ENCODE measurements around the gene GADL1. TPM values are rescaled to one million over a fixed set of nuclear protein-coding genes. Genes with fewer than 3 reads are reported as not detected.
A peak's percentile ranks its signal among the peaks of the same experiment; 100 is the strongest.

Gene GADL1
- total and polyA plus RNA-seq, 2 donors from 2014 or later = 0.22 to 0.54 TPM

DNA sequence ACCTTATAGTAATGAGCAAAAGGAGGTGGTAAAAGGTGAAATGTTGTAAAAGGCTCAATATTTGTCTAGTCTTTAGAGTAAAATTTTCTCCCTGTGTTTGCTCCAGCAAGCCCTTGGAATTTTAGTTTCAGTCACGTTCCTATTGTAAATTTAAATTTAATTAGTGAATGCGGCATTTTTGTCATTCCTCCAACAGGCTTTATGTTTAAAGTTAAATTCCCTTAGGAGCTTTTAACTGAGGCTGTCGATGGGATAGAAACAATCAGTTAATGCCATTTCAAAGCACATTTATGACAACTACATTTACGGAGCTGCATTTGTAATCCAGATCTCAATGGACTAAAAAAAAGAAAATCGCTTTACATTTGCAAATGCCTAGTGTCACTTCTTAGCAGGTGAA lies 868 bp upstream of the GADL1 start:
- intact Hi-C loops (cut with DNase I) = no loop called here
- FAIRE-seq = no peak
- TF ChIP-seq, protein P1, sequence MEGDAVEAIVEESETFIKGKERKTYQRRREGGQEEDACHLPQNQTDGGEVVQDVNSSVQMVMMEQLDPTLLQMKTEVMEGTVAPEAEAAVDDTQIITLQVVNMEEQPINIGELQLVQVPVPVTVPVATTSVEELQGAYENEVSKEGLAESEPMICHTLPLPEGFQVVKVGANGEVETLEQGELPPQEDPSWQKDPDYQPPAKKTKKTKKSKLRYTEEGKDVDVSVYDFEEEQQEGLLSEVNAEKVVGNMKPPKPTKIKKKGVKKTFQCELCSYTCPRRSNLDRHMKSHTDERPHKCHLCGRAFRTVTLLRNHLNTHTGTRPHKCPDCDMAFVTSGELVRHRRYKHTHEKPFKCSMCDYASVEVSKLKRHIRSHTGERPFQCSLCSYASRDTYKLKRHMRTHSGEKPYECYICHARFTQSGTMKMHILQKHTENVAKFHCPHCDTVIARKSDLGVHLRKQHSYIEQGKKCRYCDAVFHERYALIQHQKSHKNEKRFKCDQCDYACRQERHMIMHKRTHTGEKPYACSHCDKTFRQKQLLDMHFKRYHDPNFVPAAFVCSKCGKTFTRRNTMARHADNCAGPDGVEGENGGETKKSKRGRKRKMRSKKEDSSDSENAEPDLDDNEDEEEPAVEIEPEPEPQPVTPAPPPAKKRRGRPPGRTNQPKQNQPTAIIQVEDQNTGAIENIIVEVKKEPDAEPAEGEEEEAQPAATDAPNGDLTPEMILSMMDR (IDR thresholded peaks at IDR 0.05; ENCODE audit: borderline replicate concordance, extremely low read depth, insufficient read depth) = no peak
- Histone ChIP-seq H3K27ac (ENCODE audit: low read depth in 2 of 2, low read length in 2 of 2) (no peak overlapping the region), H3K4me1 (ENCODE audit: control insufficient read depth in 2 of 3, insufficient read depth in 2 of 3, low read depth in 1 of 3, low read length in 3 of 3) (peaks cover 0 to 2% (median 0%) of the 10 kb centered on the region in 3 donors), H3K36me3 (ENCODE audit: control insufficient read depth in 2 of 3, insufficient read depth in 3 of 3, low read length in 3 of 3) (no peaks in the 10 kb centered on the region), H3K9ac (ENCODE audit: low read length in 3 of 3) (no peak overlapping the region), H3K27me3 (ENCODE audit: control insufficient read depth, insufficient read depth, low read length) (no peaks in the 10 kb centered on the region), H3K4me3 (ENCODE audit: low read length in 3 of 3) (no peak overlapping the region), H3K9me3 (ENCODE audit: control insufficient read depth in 2 of 3, insufficient read depth in 1 of 3, low read length in 3 of 3) (no peaks in the 10 kb centered on the region)
- DNase-seq = peak in 2 of 5 donors; percentile 51 to 69

DNA sequence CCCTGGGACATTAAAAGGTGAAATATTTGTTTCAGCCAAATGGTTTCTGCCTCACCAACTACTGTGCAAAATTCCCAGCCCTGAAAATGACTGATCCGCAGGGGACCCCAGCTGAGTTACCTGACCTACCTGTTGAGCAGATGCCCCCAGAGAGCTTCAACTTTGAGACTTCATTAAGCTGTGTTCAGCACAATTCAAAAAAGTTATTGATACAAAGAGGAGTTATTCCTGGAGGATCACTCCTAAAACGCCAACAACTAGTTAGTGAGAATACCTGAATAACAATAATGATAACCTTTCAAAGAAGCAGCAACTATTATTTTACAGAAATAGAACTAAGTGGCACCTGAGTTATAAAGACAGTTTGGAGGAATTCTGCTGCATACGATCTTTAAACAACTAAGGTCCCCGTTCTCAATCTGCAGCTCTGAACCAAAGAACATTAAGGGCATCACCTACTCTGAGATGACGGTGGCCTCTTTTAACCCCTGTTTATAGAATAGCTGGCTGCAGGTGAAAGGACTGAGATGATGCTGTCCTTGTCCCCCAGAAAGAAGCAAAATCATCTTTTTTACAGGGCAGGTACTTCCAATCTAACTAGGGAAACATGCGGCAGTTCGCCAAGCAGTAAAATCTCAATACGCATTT lies 659 bp downstream of the GADL1 start:
- Histone ChIP-seq H3K27me3 (ENCODE audit: control insufficient read depth, insufficient read depth, low read length) (no peaks in the 10 kb centered on the region), H3K4me1 (ENCODE audit: control insufficient read depth in 2 of 3, insufficient read depth in 2 of 3, low read depth in 1 of 3, low read length in 3 of 3) (peaks cover 0 to 2% (median 0%) of the 10 kb centered on the region in 3 donors), H3K27ac (ENCODE audit: low read depth in 2 of 2, low read length in 2 of 2) (no peak overlapping the region), H3K4me3 (ENCODE audit: low read length in 3 of 3) (peak overlapping the region in 2 of 3 donors; percentile 46 to 71), H3K36me3 (ENCODE audit: control insufficient read depth in 2 of 3, insufficient read depth in 3 of 3, low read length in 3 of 3) (no peaks in the 10 kb centered on the region), H3K9ac (ENCODE audit: low read length in 3 of 3) (no peak overlapping the region), H3K9me3 (ENCODE audit: control insufficient read depth in 2 of 3, insufficient read depth in 1 of 3, low read length in 3 of 3) (no peaks in the 10 kb centered on the region)
- intact Hi-C loops (cut with DNase I) = no loop called here
- TF ChIP-seq, protein P1 (IDR thresholded peaks at IDR 0.05; ENCODE audit: borderline replicate concordance, extremely low read depth, insufficient read depth) = no peak
- DNase-seq = no peak
- no peak for FAIRE-seq

DNA sequence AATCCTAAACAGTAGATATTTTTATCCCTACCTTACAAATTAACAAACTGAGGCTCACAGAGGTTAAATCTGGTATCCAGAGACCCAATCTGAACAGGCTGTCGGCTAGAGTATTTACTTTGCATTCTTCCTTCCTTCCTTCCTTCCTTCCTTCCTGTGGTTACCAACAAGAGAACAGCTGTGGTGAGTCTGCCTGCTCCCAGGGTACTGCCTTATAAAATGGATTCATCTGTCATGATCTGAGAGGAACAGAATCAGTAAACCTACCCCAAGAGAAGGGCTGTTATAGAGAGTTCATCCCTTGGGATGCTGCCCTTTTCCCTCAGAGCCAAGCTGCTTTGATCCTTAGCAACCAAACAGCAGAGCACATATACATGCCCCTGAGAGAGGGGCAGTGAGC lies 3.6 kb downstream of the GADL1 start:
- H3K36me3 ChIP-seq (ENCODE audit: control insufficient read depth in 2 of 3, insufficient read depth in 3 of 3, low read length in 3 of 3) = no peaks in the 10 kb centered on the region
- DNase-seq (no peak), FAIRE-seq (no peak)
- intact Hi-C loops (cut with DNase I) = no loop called here
- no peak overlapping the region for H3K9ac ChIP-seq (ENCODE audit: low read length in 3 of 3)
- H3K4me3 ChIP-seq (ENCODE audit: low read length in 3 of 3) = no peak overlapping the region
- H3K27me3 ChIP-seq (ENCODE audit: control insufficient read depth, insufficient read depth, low read length) = no peaks in the 10 kb centered on the region
- no peaks in the 10 kb centered on the region for H3K9me3 ChIP-seq (ENCODE audit: control insufficient read depth in 2 of 3, insufficient read depth in 1 of 3, low read length in 3 of 3)
- no peak overlapping the region for H3K27ac ChIP-seq (ENCODE audit: low read depth in 2 of 2, low read length in 2 of 2)
- H3K4me1 ChIP-seq (ENCODE audit: control insufficient read depth in 2 of 3, insufficient read depth in 2 of 3, low read depth in 1 of 3, low read length in 3 of 3) = peaks cover 0 to 2% (median 0%) of the 10 kb centered on the region in 3 donors
- TF ChIP-seq, protein P1 (IDR thresholded peaks at IDR 0.05; ENCODE audit: borderline replicate concordance, extremely low read depth, insufficient read depth) = no peak

DNA sequence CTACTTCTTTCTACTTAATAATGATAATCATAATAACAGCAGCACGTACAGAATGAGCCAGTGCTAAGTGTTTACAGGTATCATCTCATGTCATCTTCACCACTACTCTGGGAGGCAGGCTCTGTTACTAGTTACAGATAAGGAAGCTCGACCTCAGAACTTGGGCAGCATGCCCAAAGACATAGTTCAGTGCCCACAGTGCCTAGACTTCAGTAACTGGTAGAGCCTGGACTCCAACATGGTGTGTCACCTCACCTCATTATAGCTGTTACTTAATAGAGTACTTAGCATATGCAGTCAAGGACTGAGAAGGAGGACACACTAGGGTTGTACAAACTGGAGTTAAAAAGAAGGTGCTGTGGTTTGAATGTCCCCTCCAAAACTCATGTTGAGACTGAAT lies 7.6 kb downstream of the GADL1 start:
- no peaks in the 10 kb centered on the region for H3K27me3 ChIP-seq (ENCODE audit: control insufficient read depth, insufficient read depth, low read length)
- H3K27ac ChIP-seq (ENCODE audit: low read depth in 2 of 2, low read length in 2 of 2) = no peak overlapping the region
- H3K4me1 ChIP-seq (ENCODE audit: control insufficient read depth in 2 of 3, insufficient read depth in 2 of 3, low read depth in 1 of 3, low read length in 3 of 3) = no peaks in the 10 kb centered on the region
- no peaks in the 10 kb centered on the region for H3K36me3 ChIP-seq (ENCODE audit: control insufficient read depth in 2 of 3, insufficient read depth in 3 of 3, low read length in 3 of 3)
- H3K4me3 ChIP-seq (ENCODE audit: low read length in 3 of 3) = no peak overlapping the region
- no peak for FAIRE-seq
- H3K9me3 ChIP-seq (ENCODE audit: control insufficient read depth in 2 of 3, insufficient read depth in 1 of 3, low read length in 3 of 3) = no peaks in the 10 kb centered on the region
- TF ChIP-seq, protein P1 (IDR thresholded peaks at IDR 0.05; ENCODE audit: borderline replicate concordance, extremely low read depth, insufficient read depth) = no peak
- no peak overlapping the region for H3K9ac ChIP-seq (ENCODE audit: low read length in 3 of 3)
- intact Hi-C loops (cut with DNase I) = no loop called here
- no peak for DNase-seq

All from kidney (tissue), 14 donors.